Endothelial cell of umbilical vein (primary cell): ENCODE measurements around the gene TMEM94. TPM values are rescaled to one million over a fixed set of nuclear protein-coding genes. Genes with fewer than 3 reads are reported as not detected.

ENCODE experiments used
- BruUV-seq: library from RNA; stranded (reverse); fragments of 400-500 nt; replicated peaks from 2 replicates; lab custom pipeline; 2021; lab: Mats Ljungman, UMichigan
- CTCF ChIA-PET: fragments of 300-600, 350-600 bp; sonication (Branson Sonifier 250); formaldehyde crosslinking; loops from one replicate; lab custom pipeline; 2021; ENCODE audit warnings: antibody characterized with exemption, inconsistent platforms; lab: Charles Lee
- POLR2A ChIA-PET: fragments of 300-600, 350-600 bp; sonication (Branson Sonifier 250); formaldehyde crosslinking; loops from one replicate; lab custom pipeline; 2021; ENCODE audit warnings: antibody characterized with exemption, inconsistent platforms; lab: Charles Lee
- DNase-seq: peaks from one replicate; pipeline ENCODE4 v3.0.0-alpha.2; 2011; ENCODE audit warnings: low read depth, low spot score
- FAIRE-seq: peaks from 2 replicates; lab custom pipeline; 2011; peaks lifted over from hg19 to GRCh38; lab: Jason Lieb, UNC
- H2AFZ ChIP-seq: 2 replicates; pipeline ENCODE4 v1.6.0; 2012; ENCODE audit warnings: low read depth, low read length, control low read depth, inconsistent platforms
- H3K27ac ChIP-seq: 2 replicates; pipeline ENCODE4 v1.5.1; 2011; ENCODE audit warnings: low read depth, mild to moderate bottlenecking, control low read depth, low read length, moderate library complexity; ENCODE audit not compliant: insufficient read depth
- H3K27me3 ChIP-seq, 2 experiments: 2 replicates each; pipeline versions ENCODE4 v1.6.0 to v1.6.1; 2011; ENCODE audit warnings: low read length in 2 of 2, mixed read lengths in 1 of 2; ENCODE audit not compliant: control insufficient read depth in 2 of 2, insufficient read depth in 2 of 2
- H3K36me3 ChIP-seq, 2 experiments: 2 replicates in 1 of 2; 3 replicates in 1 of 2; pipeline ENCODE4 v1.5.1; 2011; ENCODE audit warnings: low read length in 2 of 2, mild to moderate bottlenecking in 1 of 2, moderate library complexity in 1 of 2; ENCODE audit not compliant: control insufficient read depth in 2 of 2, insufficient read depth in 2 of 2; ENCODE audit errors: extremely low read depth in 1 of 2
- H3K4me1 ChIP-seq: 3 replicates; pipeline ENCODE4 v1.5.1; 2011; ENCODE audit warnings: mild to moderate bottlenecking, low read length; ENCODE audit not compliant: control insufficient read depth, insufficient read depth; ENCODE audit errors: extremely low read depth
- H3K4me2 ChIP-seq: 2 replicates; pipeline ENCODE4 v1.6.1; 2011; ENCODE audit warnings: low read length, control low read depth, mixed read lengths; ENCODE audit not compliant: insufficient read depth
- H3K4me3 ChIP-seq, 3 experiments: fragments of 200-600 bp in 1 of 3; sonication (generic), shearing (Covaris generic) in 1 of 3; replicated peaks in 1 of 3; 2 replicates each; pipeline ENCODE4 v1.5.1; 2011 to 2016; ENCODE audit warnings: control low read depth in 3 of 3, low read length in 3 of 3, mild to moderate bottlenecking in 2 of 3, inconsistent platforms in 1 of 3, low read depth in 1 of 3, moderate library complexity in 1 of 3; ENCODE audit not compliant: insufficient read depth in 1 of 3
- H3K79me2 ChIP-seq: 2 replicates; pipeline ENCODE4 v1.6.0; 2012; ENCODE audit warnings: low read length, inconsistent platforms; ENCODE audit not compliant: control insufficient read depth, insufficient read depth
- H3K9ac ChIP-seq: replicated peaks from 2 replicates; pipeline ENCODE3; 2011; ENCODE audit warnings: low read length, control low read depth; ENCODE audit not compliant: insufficient read depth; ENCODE audit errors: extremely low read depth
- H3K9me1 ChIP-seq: replicated peaks from 3 replicates; pipeline ENCODE4 v1.6.0; 2011; ENCODE audit warnings: mild to moderate bottlenecking, low read length; ENCODE audit not compliant: control insufficient read depth, insufficient read depth; ENCODE audit errors: extremely low read depth
- H3K9me3 ChIP-seq: replicated peaks from 2 replicates; pipeline ENCODE4 v1.5.1; 2012; ENCODE audit warnings: low read length, inconsistent platforms; ENCODE audit not compliant: control insufficient read depth, insufficient read depth
- H4K20me1 ChIP-seq: replicated peaks from 2 replicates; pipeline ENCODE3; 2011; ENCODE audit warnings: mild to moderate bottlenecking, low read length; ENCODE audit not compliant: control insufficient read depth, insufficient read depth; ENCODE audit errors: extremely low read depth
- EZH2 ChIP-seq: IDR thresholded peaks from 2 replicates; pipeline ENCODE4 v1.6.1; 2012; ENCODE audit warnings: borderline replicate concordance, low read depth, mild to moderate bottlenecking, moderate library complexity, low read length, inconsistent platforms; ENCODE audit not compliant: severe bottlenecking
- FOS ChIP-seq: IDR thresholded peaks from 2 replicates; pipeline ENCODE4 v1.6.1; 2011; ENCODE audit warnings: mild to moderate bottlenecking, low read length, moderate library complexity, borderline replicate concordance; ENCODE audit not compliant: insufficient read depth
- GATA2 ChIP-seq: IDR thresholded peaks from 2 replicates; pipeline ENCODE4 v1.7.0; 2011; ENCODE audit warnings: low read depth, mild to moderate bottlenecking, moderate library complexity, mixed read lengths, low read length; ENCODE audit not compliant: insufficient read length, insufficient read depth
- JUN ChIP-seq: IDR thresholded peaks from 2 replicates; pipeline ENCODE4 v1.6.1; 2011; ENCODE audit warnings: borderline replicate concordance, low read depth; ENCODE audit not compliant: insufficient read length, insufficient read depth
- MAX ChIP-seq: IDR thresholded peaks from 2 replicates; pipeline ENCODE4 v1.6.1; 2011; ENCODE audit not compliant: insufficient read depth, insufficient read length
- MYC ChIP-seq: IDR thresholded peaks from one replicate; pipeline ENCODE4 v1.6.1; 2011; ENCODE audit warnings: mild to moderate bottlenecking, low read depth, low read length
- POLR2A ChIP-seq: IDR thresholded peaks from 2 replicates; pipeline ENCODE4 v1.6.1; 2012; ENCODE audit warnings: low read depth, mild to moderate bottlenecking, control low read depth, low read length
- POLR2AphosphoS5 ChIP-seq: IDR thresholded peaks from 2 replicates; pipeline ENCODE4 v1.6.1; 2012; ENCODE audit warnings: low read depth, mild to moderate bottlenecking, control low read depth, low read length, moderate library complexity; ENCODE audit not compliant: insufficient read depth
- dilution Hi-C: fragments of 300-500 bp; cut with MboI; formaldehyde crosslinking; loops from one replicate; pipeline ENCODE4 v1.15.0; 2019; ENCODE audit warnings: low sequenced_read_pairs; ENCODE audit not compliant: extremely low pct_ligation_motif_present
- intact Hi-C: fragments of 100-400 bp; cut with micrococcal nuclease; formaldehyde crosslinking; loops from one replicate; pipeline ENCODE4 v1.10.0; 2022
- polyA plus RNA-seq, 4 experiments: library from polyadenylated mRNA; depleted of rRNA in 3 of 4; stranded (reverse) in 3 of 4; unstranded in 1 of 4; fragments of >200 nt; gene quantifications; 2 replicates each; pipeline versions ENCODE4 v1.2.1 to v1.2.3, GENCODE V29; 2011 to 2012; ENCODE audit warnings: missing spikeins in 1 of 4
- total RNA-seq: library from RNA; stranded (reverse); gene quantifications from 2 replicates; pipeline ENCODE4 v1.2.3, GENCODE V29; 2021

TMEM94 gene
- total and polyA plus RNA-seq, 2 donors (not counting 3 experiments of a cell fraction or from before 2014, with no cell fraction given): 69.2 to 75.9 TPM

GRCh38 chr17:75463603-75464002 lies 7.2 kb downstream of the TMEM94 start:
- Histone ChIP-seq H3K27me3 (no peaks in the 10 kb centered on the region), H3K9ac (no peak overlapping the region), H2AFZ (no peak overlapping the region), H3K9me1 (no peaks in the 10 kb centered on the region), H4K20me1 (no peaks in the 10 kb centered on the region), H3K4me2 (no peak overlapping the region), H3K27ac (no peak overlapping the region), H3K9me3 (no peaks in the 10 kb centered on the region), H3K4me3 (no peak overlapping the region), H3K79me2 (no peaks in the 10 kb centered on the region), H3K36me3 (no peaks in the 10 kb centered on the region), H3K4me1 (no peaks in the 10 kb centered on the region)
- TF ChIP-seq FOS (no peak), GATA2 (no peak), MYC (no peak), JUN (no peak), POLR2A (no peak), POLR2AphosphoS5 (no peak)
- FAIRE-seq: no peak
- ChIA-PET CTCF (interaction anchor here (1.2 kb wide), 1 partner anchor 19 kb away, joined by 4 read pairs; no protein-coding TSS in a partner anchor), POLR2A (interaction anchor here (0.8 kb wide), 1 partner anchor 58 kb away, joined by 3 read pairs; the partner anchor contains the start of gene GRB2)
- BruUV-seq: no TSS peak
- intact Hi-C loops: no loop called here
- dilution Hi-C loops: no loop called here
- no peak for DNase-seq

- no peak overlapping the region for H3K4me2 ChIP-seq
- H3K79me2 ChIP-seq: no peaks in the 10 kb centered on the region
- POLR2A ChIA-PET: no interaction called here
- TF ChIP-seq POLR2A (no peak), EZH2 (no peak), GATA2 (no peak), MAX (no peak), JUN (no peak)
- H3K4me1 ChIP-seq: no peaks in the 10 kb centered on the region
- H3K9me1 ChIP-seq: no peaks in the 10 kb centered on the region
- no peak overlapping the region for H3K27ac ChIP-seq
- H3K4me3 ChIP-seq: no peak overlapping the region
- DNase-seq: no peak
- CTCF ChIA-PET: no interaction called here
- no TSS peak for BruUV-seq
- H3K36me3 ChIP-seq: peaks cover 0 to 4% of the 10 kb centered on the region in 2 experiments
- H3K27me3 ChIP-seq: no peaks in the 10 kb centered on the region
- H3K9me3 ChIP-seq: no peaks in the 10 kb centered on the region
- dilution Hi-C loops (no loop called here), intact Hi-C loops (no loop called here)
- H3K9ac ChIP-seq: no peak overlapping the region
- no peak overlapping the region for H2AFZ ChIP-seq
- H4K20me1 ChIP-seq: no peaks in the 10 kb centered on the region
- no peak for FAIRE-seq
Measured at GRCh38 chr17:75465039-75465438, 8.6 kb downstream of the TMEM94 start.
